Endothelial cell of umbilical vein (primary cell): ENCODE results near the gene OR10H4. TPM values are rescaled to one million over a fixed set of nuclear protein-coding genes. Genes with fewer than 3 reads are reported as not detected.
"Not testable (repeated sequence)": the region's sequence is repeated elsewhere in the genome, so short reads cannot be mapped to it uniquely, and the experiment has no call there.

Source experiments
- BruUV-seq: library from RNA; stranded (reverse); fragments of 400-500 nt; replicated peaks from 2 replicates; lab custom pipeline; 2021; lab: Mats Ljungman, UMichigan
- CTCF ChIA-PET: fragments of 300-600, 350-600 bp; sonication (Branson Sonifier 250); formaldehyde crosslinking; loops from one replicate; lab custom pipeline; 2021; ENCODE audit warnings: antibody characterized with exemption, inconsistent platforms; lab: Charles Lee
- POLR2A ChIA-PET: fragments of 300-600, 350-600 bp; sonication (Branson Sonifier 250); formaldehyde crosslinking; loops from one replicate; lab custom pipeline; 2021; ENCODE audit warnings: antibody characterized with exemption, inconsistent platforms; lab: Charles Lee
- DNase-seq: peaks from one replicate; pipeline ENCODE4 v3.0.0-alpha.2; 2011; ENCODE audit warnings: low read depth, low spot score
- FAIRE-seq: peaks from 2 replicates; lab custom pipeline; 2011; peaks lifted over from hg19 to GRCh38; lab: Jason Lieb, UNC
- H2AFZ ChIP-seq: 2 replicates; pipeline ENCODE4 v1.6.0; 2012; ENCODE audit warnings: low read depth, low read length, control low read depth, inconsistent platforms
- H3K27ac ChIP-seq: 2 replicates; pipeline ENCODE4 v1.5.1; 2011; ENCODE audit warnings: low read depth, mild to moderate bottlenecking, control low read depth, low read length, moderate library complexity; ENCODE audit not compliant: insufficient read depth
- H3K27me3 ChIP-seq, 2 experiments: 2 replicates each; pipeline versions ENCODE4 v1.6.0 to v1.6.1; 2011; ENCODE audit warnings: low read length in 2 of 2, mixed read lengths in 1 of 2; ENCODE audit not compliant: control insufficient read depth in 2 of 2, insufficient read depth in 2 of 2
- H3K36me3 ChIP-seq, 2 experiments: 2 replicates in 1 of 2; 3 replicates in 1 of 2; pipeline ENCODE4 v1.5.1; 2011; ENCODE audit warnings: low read length in 2 of 2, mild to moderate bottlenecking in 1 of 2, moderate library complexity in 1 of 2; ENCODE audit not compliant: control insufficient read depth in 2 of 2, insufficient read depth in 2 of 2; ENCODE audit errors: extremely low read depth in 1 of 2
- H3K4me1 ChIP-seq: 3 replicates; pipeline ENCODE4 v1.5.1; 2011; ENCODE audit warnings: mild to moderate bottlenecking, low read length; ENCODE audit not compliant: control insufficient read depth, insufficient read depth; ENCODE audit errors: extremely low read depth
- H3K4me2 ChIP-seq: 2 replicates; pipeline ENCODE4 v1.6.1; 2011; ENCODE audit warnings: low read length, control low read depth, mixed read lengths; ENCODE audit not compliant: insufficient read depth
- H3K4me3 ChIP-seq, 3 experiments: fragments of 200-600 bp in 1 of 3; sonication (generic), shearing (Covaris generic) in 1 of 3; replicated peaks in 1 of 3; 2 replicates each; pipeline ENCODE4 v1.5.1; 2011 to 2016; ENCODE audit warnings: control low read depth in 3 of 3, low read length in 3 of 3, mild to moderate bottlenecking in 2 of 3, inconsistent platforms in 1 of 3, low read depth in 1 of 3, moderate library complexity in 1 of 3; ENCODE audit not compliant: insufficient read depth in 1 of 3
- H3K79me2 ChIP-seq: 2 replicates; pipeline ENCODE4 v1.6.0; 2012; ENCODE audit warnings: low read length, inconsistent platforms; ENCODE audit not compliant: control insufficient read depth, insufficient read depth
- H3K9ac ChIP-seq: replicated peaks from 2 replicates; pipeline ENCODE3; 2011; ENCODE audit warnings: low read length, control low read depth; ENCODE audit not compliant: insufficient read depth; ENCODE audit errors: extremely low read depth
- H3K9me1 ChIP-seq: replicated peaks from 3 replicates; pipeline ENCODE4 v1.6.0; 2011; ENCODE audit warnings: mild to moderate bottlenecking, low read length; ENCODE audit not compliant: control insufficient read depth, insufficient read depth; ENCODE audit errors: extremely low read depth
- H3K9me3 ChIP-seq: replicated peaks from 2 replicates; pipeline ENCODE4 v1.5.1; 2012; ENCODE audit warnings: low read length, inconsistent platforms; ENCODE audit not compliant: control insufficient read depth, insufficient read depth
- H4K20me1 ChIP-seq: replicated peaks from 2 replicates; pipeline ENCODE3; 2011; ENCODE audit warnings: mild to moderate bottlenecking, low read length; ENCODE audit not compliant: control insufficient read depth, insufficient read depth; ENCODE audit errors: extremely low read depth
- EZH2 ChIP-seq: IDR thresholded peaks from 2 replicates; pipeline ENCODE4 v1.6.1; 2012; ENCODE audit warnings: borderline replicate concordance, low read depth, mild to moderate bottlenecking, moderate library complexity, low read length, inconsistent platforms; ENCODE audit not compliant: severe bottlenecking
- GATA2 ChIP-seq: IDR thresholded peaks from 2 replicates; pipeline ENCODE4 v1.7.0; 2011; ENCODE audit warnings: low read depth, mild to moderate bottlenecking, moderate library complexity, mixed read lengths, low read length; ENCODE audit not compliant: insufficient read length, insufficient read depth
- JUN ChIP-seq: IDR thresholded peaks from 2 replicates; pipeline ENCODE4 v1.6.1; 2011; ENCODE audit warnings: borderline replicate concordance, low read depth; ENCODE audit not compliant: insufficient read length, insufficient read depth
- POLR2A ChIP-seq: IDR thresholded peaks from 2 replicates; pipeline ENCODE4 v1.6.1; 2012; ENCODE audit warnings: low read depth, mild to moderate bottlenecking, control low read depth, low read length
- POLR2AphosphoS5 ChIP-seq: IDR thresholded peaks from 2 replicates; pipeline ENCODE4 v1.6.1; 2012; ENCODE audit warnings: low read depth, mild to moderate bottlenecking, control low read depth, low read length, moderate library complexity; ENCODE audit not compliant: insufficient read depth
- dilution Hi-C: fragments of 300-500 bp; cut with MboI; formaldehyde crosslinking; loops from one replicate; pipeline ENCODE4 v1.15.0; 2019; ENCODE audit warnings: low sequenced_read_pairs; ENCODE audit not compliant: extremely low pct_ligation_motif_present
- intact Hi-C: fragments of 100-400 bp; cut with micrococcal nuclease; formaldehyde crosslinking; loops from one replicate; pipeline ENCODE4 v1.10.0; 2022
- polyA plus RNA-seq, 4 experiments: library from polyadenylated mRNA; depleted of rRNA in 3 of 4; stranded (reverse) in 3 of 4; unstranded in 1 of 4; fragments of >200 nt; gene quantifications; 2 replicates each; pipeline versions ENCODE4 v1.2.1 to v1.2.3, GENCODE V29; 2011 to 2012; ENCODE audit warnings: missing spikeins in 1 of 4
- total RNA-seq: library from RNA; stranded (reverse); gene quantifications from 2 replicates; pipeline ENCODE4 v1.2.3, GENCODE V29; 2021
- TF ChIP-seq, protein P1 (sequence below): IDR thresholded peaks from 2 replicates; pipeline ENCODE4 v1.6.1; 2011; ENCODE audit not compliant: insufficient read depth, insufficient read length

The OR10H4 gene
- total and polyA plus RNA-seq, 2 donors (not counting 3 experiments of a cell fraction or from before 2014, with no cell fraction given) = not detected

GRCh38 chr19:15900032-15900431 is 48.8 kb upstream of the OR10H4 start:
- H3K9ac ChIP-seq, FAIRE-seq, intact Hi-C loops, H3K9me1 ChIP-seq, H4K20me1 ChIP-seq, BruUV-seq, DNase-seq, H2AFZ ChIP-seq, dilution Hi-C loops, H3K4me3 ChIP-seq, H3K9me3 ChIP-seq, H3K27ac ChIP-seq, H3K27me3 ChIP-seq, H3K36me3 ChIP-seq, H3K4me1 ChIP-seq, H3K79me2 ChIP-seq, POLR2A ChIA-PET, H3K4me2 ChIP-seq: not testable (repeated sequence)
- CTCF ChIA-PET = interaction anchor here (1.1 kb wide), 1 partner anchor 119 kb away, joined by 3 read pairs; no protein-coding TSS in a partner anchor

- Histone ChIP-seq H3K9ac (no peak overlapping the region), H3K4me1 (no peaks in the 10 kb centered on the region), H4K20me1 (no peaks in the 10 kb centered on the region), H3K27me3 (no peaks in the 10 kb centered on the region), H3K9me1 (no peaks in the 10 kb centered on the region), H3K4me2 (no peak overlapping the region), H3K27ac (no peak overlapping the region), H3K4me3 (no peak overlapping the region), H3K36me3 (no peaks in the 10 kb centered on the region), H3K79me2 (no peaks in the 10 kb centered on the region), H3K9me3 (no peaks in the 10 kb centered on the region), H2AFZ (no peak overlapping the region)
- TF ChIP-seq, protein P1, sequence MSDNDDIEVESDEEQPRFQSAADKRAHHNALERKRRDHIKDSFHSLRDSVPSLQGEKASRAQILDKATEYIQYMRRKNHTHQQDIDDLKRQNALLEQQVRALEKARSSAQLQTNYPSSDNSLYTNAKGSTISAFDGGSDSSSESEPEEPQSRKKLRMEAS = no peak
- TF ChIP-seq POLR2AphosphoS5 (no peak), EZH2 (no peak), GATA2 (no peak), POLR2A (no peak), JUN (no peak)
- dilution Hi-C loops (no loop called here), intact Hi-C loops (no loop called here)
- FAIRE-seq (no peak), DNase-seq (no peak)
- ChIA-PET CTCF (interaction anchor here (1.1 kb wide), 1 partner anchor 119 kb away, joined by 3 read pairs; no protein-coding TSS in a partner anchor), POLR2A (no interaction called here)
- no TSS peak for BruUV-seq
These were observed 48.3 kb upstream of the OR10H4 start for GRCh38 chr19:15900504-15900903.
